OCI-M2 (cell line): ENCODE results near the gene SLC7A7.
"Not testable (repeated sequence)": the region's sequence is repeated elsewhere in the genome, so short reads cannot be mapped to it uniquely, and the experiment has no call there.

ENCODE experiments used
- DNase-seq: peaks from one replicate; lab custom pipeline; 2025; ENCODE audit not compliant: unreplicated experiment; lab: John Stamatoyannopoulos, UW

The SLC7A7 gene

DNA sequence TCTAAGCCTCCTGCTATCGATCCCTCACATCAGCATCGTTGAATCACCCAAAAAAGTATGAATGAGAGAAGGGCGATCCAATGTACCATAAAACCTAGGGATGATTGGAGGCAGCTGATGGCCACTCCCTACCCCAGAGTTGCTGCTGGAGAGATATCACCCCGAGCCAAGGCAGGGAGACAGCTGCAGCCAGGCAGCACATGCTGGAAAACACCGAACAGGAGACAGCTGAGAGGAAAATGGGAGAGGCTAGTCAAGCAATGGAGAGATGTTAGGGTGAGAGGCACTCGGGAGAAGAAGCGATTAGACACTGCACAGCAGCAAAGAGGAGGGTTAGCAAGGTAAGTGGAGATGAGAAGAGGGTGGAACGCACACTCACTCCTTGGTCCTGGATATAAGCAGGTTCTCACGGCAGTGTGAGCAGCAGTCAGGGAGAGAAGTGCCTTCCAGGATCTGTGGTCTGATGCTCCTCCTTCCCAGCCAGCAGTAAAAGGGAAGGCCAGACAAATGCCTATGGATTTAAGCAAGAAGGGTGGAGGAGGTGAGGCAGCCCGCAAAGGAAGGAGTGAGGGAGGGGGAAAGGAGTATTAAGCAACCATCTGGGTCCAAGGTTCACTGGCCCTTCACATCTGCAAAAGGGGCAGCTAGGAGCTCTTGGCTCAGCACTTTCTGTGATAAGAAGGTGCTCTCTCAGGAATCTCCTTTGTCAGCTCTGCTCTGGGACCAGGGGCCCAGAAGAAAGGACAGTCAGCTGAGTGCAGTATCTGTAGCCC lies at the start of gene SLC7A7:
TSS of gene SLC7A7 (minus strand) at position 495 of the 773 bp plus-strand sequence. CDS start 2,037 bp downstream, outside the sequence.
- DNase-seq = no peak

- DNase-seq = no peak
These were observed 49.7 kb upstream of the SLC7A7 start for GRCh38 chr14:22864979-22865378.

GRCh38 chr14:22861651-22862050 lies 46.4 kb upstream of the SLC7A7 start:
- DNase-seq = no peak

GRCh38 chr14:22860377-22860776 lies 45.1 kb upstream of the SLC7A7 start:
- DNase-seq = not testable (repeated sequence)

GRCh38 chr14:22856428-22856827 lies 41.2 kb upstream of the SLC7A7 start:
- DNase-seq = no peak

GRCh38 chr14:22854963-22855724 lies 39.9 kb upstream of the SLC7A7 start:
- DNase-seq = no peak

DNA sequence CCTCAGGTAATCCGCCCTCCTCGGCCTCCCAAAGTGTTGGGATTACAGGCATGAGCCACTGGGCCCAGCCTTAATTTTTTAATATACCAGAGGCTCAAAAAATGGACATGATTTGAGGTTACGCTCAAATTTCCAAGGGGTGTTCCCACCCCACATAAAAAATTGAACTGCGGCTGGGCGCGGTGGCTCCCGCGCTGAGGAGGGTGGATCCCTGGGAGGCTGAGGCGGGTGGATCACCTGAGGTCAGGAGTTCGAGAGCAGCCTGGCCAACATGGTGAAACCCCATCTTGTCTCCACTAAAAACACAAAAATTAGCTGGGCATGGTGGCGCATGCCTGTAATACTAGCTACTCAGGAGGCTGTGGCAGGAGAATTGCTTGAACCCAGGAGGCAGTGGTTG lies 39.1 kb upstream of the SLC7A7 start:
- DNase-seq = not testable (repeated sequence)

DNA sequence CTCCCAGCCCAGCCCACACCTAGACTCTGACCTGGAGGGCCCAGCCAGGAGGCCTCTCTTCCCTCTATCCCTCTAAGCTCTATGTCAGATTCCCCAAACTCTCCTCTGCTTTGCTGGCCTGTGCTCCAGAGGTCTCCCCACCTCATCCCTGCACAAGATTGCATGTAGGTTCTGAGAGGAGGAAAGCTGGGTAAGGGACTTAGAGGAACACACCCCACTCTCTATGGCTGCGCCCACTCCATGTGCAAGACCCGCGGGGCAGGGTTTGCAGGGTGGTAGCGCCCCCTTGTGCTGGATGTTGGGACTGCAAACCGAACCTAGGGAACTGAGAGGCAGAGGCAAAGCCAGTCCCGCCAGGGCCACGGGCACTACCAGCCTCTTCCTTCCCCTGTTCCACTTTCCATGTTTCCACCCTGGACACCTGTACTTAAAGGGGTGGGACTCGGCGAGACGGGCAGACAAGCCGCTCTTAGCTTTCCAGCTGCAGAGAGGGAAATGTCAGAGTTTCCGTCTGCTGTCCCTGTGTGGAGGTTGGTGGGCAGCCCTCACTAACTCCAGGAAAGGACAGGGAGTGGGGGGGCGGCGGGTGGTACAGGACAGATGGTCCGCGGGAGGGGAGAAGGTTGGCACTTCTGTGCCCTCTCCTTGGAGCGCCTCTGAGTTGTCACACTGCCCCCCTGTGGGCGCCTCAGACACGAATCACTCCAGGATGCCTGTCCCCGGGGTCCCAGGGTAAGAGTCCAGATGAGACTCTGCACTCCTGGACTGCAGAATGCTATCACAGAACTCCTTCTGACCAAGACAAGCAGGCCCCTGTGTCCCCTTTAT lies 37.9 kb upstream of the SLC7A7 start:
- DNase-seq = no peak

DNA sequence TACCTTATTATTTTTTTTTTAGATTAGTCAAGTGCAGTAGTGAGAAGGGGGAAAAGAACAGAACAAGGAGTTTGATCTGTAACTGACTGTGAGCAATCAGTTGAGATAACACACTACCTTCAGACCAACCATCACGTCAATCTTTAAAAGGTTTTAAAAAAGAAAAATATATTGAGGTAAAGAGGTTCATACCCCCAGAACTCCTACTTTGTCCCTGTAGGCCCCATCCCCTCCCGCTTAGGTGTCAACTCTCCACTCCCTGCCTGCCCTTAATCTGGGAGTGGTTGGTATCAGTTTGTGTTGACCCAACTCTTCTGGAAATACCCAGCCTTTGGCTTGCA lies 37.3 kb upstream of the SLC7A7 start:
- no peak for DNase-seq

DNA sequence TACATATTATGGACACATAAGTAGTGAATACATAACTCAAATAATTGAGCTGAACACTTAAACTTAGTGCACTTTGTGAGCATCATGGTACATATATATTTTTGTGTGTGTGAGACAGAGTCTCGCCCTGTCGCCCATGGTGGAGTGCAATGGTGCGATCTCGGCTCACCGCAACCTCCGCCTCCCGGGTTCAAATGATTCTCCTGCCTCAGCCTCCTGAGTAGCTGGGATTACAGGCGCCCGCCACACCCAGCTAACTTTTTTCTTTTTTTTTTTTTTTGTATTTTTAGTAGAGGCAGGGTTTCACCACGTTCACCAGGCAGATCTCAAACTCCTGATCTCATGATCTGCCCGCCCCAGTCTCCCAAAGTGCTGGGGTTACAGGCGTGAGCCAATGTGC lies 36.9 kb upstream of the SLC7A7 start:
- not testable (repeated sequence) for DNase-seq

GRCh38 chr14:22850944-22851764 lies 35.9 kb upstream of the SLC7A7 start:
- no peak for DNase-seq

DNA sequence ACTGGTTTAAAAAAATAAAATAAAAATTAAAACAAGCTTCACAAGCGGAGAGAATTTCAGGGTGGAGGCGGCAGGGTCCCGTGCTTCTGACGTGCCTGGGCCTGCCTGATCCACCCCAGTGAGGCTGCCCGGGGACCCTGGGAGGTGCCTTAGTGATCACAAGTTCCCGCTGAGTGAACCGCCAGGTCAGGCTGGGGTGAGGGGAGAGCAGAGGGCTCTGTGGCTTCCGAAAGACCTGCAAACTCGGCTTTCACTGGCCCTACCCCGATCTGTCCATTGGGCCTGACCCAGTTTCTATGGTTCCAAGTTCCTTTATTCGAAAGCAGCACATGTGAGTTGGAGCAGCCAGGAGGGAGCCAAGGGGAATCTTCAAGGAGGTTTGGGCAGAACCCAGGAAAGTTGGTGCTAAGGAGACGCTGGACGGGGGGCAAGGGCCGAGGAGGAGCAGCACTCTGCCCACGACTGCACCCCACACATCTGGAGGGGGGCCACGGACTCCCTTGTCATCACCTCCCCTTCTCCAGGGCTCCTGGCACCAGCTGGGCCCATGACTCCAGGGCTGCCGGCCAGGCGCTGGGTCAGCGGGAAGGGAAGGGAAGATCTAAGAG lies 34.1 kb upstream of the SLC7A7 start:
- DNase-seq = no peak

DNA sequence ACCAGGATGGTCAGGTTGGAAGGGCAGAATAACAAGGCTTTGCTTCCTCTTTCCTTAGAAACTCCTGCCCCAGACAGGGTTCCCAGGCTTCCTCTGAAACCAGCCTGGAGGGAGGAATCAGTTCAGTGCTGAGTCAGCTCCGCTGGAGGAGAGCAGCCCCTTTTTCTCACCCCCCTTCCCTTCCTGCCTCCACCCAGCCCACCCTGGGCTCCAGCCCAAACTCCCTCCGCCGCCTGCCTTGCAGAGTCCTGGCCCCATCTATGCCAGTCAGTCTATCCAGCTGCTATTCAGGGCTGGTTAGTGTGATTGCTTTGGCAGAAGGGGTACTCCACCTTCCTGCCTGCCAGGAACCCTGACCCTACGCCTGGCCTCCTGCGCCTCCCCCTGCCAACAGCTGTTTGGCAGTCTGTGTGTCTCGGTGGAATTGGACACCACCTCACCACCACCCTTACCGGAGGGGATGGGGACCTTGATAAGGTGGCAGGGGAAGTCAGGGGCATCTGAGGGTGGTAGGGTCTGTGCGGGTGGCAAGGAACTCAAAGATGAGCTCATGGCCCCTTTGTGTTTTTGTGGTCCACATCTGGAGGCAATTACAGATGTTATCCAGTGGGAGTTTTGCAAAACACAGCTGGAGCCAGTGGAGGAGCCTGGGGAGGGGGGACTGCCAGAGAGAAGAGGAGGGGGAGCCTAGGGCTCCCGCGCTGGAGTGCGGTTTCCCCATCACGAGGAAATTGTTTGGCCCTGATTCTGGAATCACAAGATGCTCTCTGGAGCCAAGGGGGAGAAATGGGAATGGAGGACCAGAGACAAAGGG lies 33.3 kb upstream of the SLC7A7 start:
- DNase-seq = no peak

- no peak for DNase-seq
These were observed 32.6 kb upstream of the SLC7A7 start for GRCh38 chr14:22847661-22848341.

GRCh38 chr14:22846811-22847307 lies 31.6 kb upstream of the SLC7A7 start:
- DNase-seq = no peak

GRCh38 chr14:22845821-22846625 lies 30.8 kb upstream of the SLC7A7 start:
- DNase-seq = no peak

DNA sequence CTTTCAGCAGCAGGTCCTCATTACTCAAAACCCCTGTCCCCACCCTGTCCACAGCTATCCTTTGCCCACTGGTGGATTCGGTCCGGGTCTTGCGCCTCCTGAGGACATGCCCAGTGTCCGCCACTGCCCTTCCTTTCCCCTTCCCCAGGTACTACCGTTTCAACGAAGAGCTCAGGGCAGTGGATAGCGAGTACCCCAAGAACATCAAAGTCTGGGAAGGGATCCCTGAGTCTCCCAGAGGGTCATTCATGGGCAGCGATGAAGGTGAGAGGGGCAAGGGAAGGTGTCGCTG lies 29.8 kb upstream of the SLC7A7 start:
- DNase-seq = no peak
